ENCODE measurements around the gene RASD2. TPM values are rescaled to one million over a fixed set of nuclear protein-coding genes. Genes with fewer than 3 reads are reported as not detected.

The RASD2 gene
- total and polyA plus RNA-seq, 2 experiments from 2014 or later, result 1.2 to 3.6 TPM

- no peak for ATAC-seq
- H3K27me3 ChIP-seq (ENCODE audit: insufficient read depth), result no peaks in the 10 kb centered on the region
- DNase-seq (ENCODE audit: low spot score), result no peak
- no peaks in the 10 kb centered on the region for H3K4me1 ChIP-seq (ENCODE audit: insufficient read depth)
- H4K20me1 ChIP-seq (replicated peaks; ENCODE audit: insufficient read depth), result no peaks in the 10 kb centered on the region
- H3K4me2 ChIP-seq, result no peak overlapping the region
- TF ChIP-seq CTCF (conservative IDR thresholded peaks at IDR 0.05; ENCODE audit: low read depth in 2 of 2) (no peak), CREB1 (CRISPR knock-in tag; IDR thresholded peaks at IDR 0.05; ENCODE audit: low read depth) (no peak), ZNF114 (CRISPR knock-in tag; IDR thresholded peaks at IDR 0.05) (no peak), STAT1 (IDR thresholded peaks at IDR 0.05; ENCODE audit: unreplicated experiment) (no peak), JUNB (IDR thresholded peaks at IDR 0.05; ENCODE audit: unreplicated experiment) (no peak), EZH2 (IDR thresholded peaks at IDR 0.05; ENCODE audit: low read depth, unreplicated experiment) (no peak), ZNF462 (CRISPR knock-in tag; IDR thresholded peaks at IDR 0.05) (no peak), ZNF331 (CRISPR knock-in tag; IDR thresholded peaks at IDR 0.05; ENCODE audit: low read depth) (no peak), EZH2phosphoT487 (IDR thresholded peaks at IDR 0.05; ENCODE audit: unreplicated experiment) (no peak), POLR2AphosphoS5 (IDR thresholded peaks at IDR 0.05; ENCODE audit: low read depth) (no peak), REST (IDR thresholded peaks at IDR 0.05; ENCODE audit: unreplicated experiment) (no peak), ETS1 (IDR thresholded peaks at IDR 0.05) (no peak), NANOG (IDR thresholded peaks at IDR 0.05; ENCODE audit: borderline replicate concordance) (no peak)
- no peak overlapping the region for H3K27ac Mint-ChIP-seq
- H3K79me2 ChIP-seq (replicated peaks; ENCODE audit: insufficient read depth), result no peaks in the 10 kb centered on the region
- no peak overlapping the region for H3K4me3 Mint-ChIP-seq
- H3K36me3 Mint-ChIP-seq (ENCODE audit: low read depth), result no peaks in the 10 kb centered on the region; the same call in 2 of the 3 replicates
- H3F3A ChIP-seq (replicated peaks; ENCODE audit: low read depth), result no peaks in the 10 kb centered on the region
- H2AFZ ChIP-seq, result no peak overlapping the region
- H3K27ac ChIP-seq (ENCODE audit: low read depth), result no peak overlapping the region
- H3K9me2 ChIP-seq (ENCODE audit: insufficient read depth), result no peaks in the 10 kb centered on the region
- peaks cover 6% of the 10 kb centered on the region for H3K27me3 Mint-ChIP-seq (ENCODE audit: insufficient read depth, low read depth, poor library complexity)
- no peaks in the 10 kb centered on the region for H3K9me3 Mint-ChIP-seq
- no peak overlapping the region for H3K4me3 ChIP-seq
- no peaks in the 10 kb centered on the region for H3K36me3 ChIP-seq (ENCODE audit: insufficient read depth)
- H3K4me1 Mint-ChIP-seq, result no peaks in the 10 kb centered on the region
These were observed 31.9 kb downstream of the RASD2 start for GRCh38 chr22:35572556-35572955.

All from GM23338 (cell line).